Measurements from ENCODE around the gene SLC39A3.

SLC39A3 gene

DNA sequence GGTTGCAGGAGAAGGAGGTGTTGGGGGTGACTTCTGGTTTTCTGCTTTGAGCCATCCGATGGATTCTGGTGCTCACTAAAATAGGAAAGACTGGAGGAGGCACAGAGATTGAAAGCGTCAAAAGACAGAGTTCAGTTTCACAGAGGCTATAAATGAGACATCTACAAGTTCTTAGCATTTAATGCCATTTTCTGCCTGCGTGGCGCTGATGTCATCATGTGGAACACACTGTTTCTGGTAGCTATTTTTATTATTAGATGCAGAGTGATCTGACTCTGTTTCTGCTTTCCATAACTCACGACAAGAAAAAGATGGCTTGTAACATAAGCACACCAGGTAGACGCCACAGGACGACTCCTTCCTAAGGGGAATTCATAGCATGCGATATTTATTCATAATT is 3.3 kb upstream of the SLC39A3 start:
- 90% methylated on average over 7 of the region's 8 CpGs for WGBS (ENCODE audit: insufficient coverage)
- ChIA-PET CTCF (interaction anchor here (1.5 kb wide), 1 partner anchor 95 kb away, joined by 5 read pairs; no protein-coding TSS in a partner anchor), POLR2A (interaction anchor here (0.6 kb wide), 1 partner anchor 332 kb away, joined by 4 read pairs; no protein-coding TSS in a partner anchor)
- Histone ChIP-seq H3K27me3 (replicated peaks in 2 of 5; ENCODE audit: control insufficient read depth in 4 of 5, insufficient read depth in 5 of 5, low read length in 4 of 5) (no peaks in the 10 kb centered on the region), H3K4me3 (ENCODE audit: control insufficient read depth in 1 of 7, extremely low read depth in 1 of 7, insufficient read depth in 4 of 7, low read depth in 2 of 7, low read length in 6 of 7) (no peak overlapping the region), H3K27ac (ENCODE audit: insufficient read depth in 1 of 2, low read depth in 1 of 2, low read length in 2 of 2, poor library complexity in 1 of 2, severe bottlenecking in 2 of 2) (no peak overlapping the region), H3K9me3 (ENCODE audit: control extremely low read depth in 1 of 5, control insufficient read depth in 4 of 5, insufficient read depth in 2 of 5, low read depth in 1 of 5, low read length in 4 of 5) (no peaks in the 10 kb centered on the region), H3K4me1 (ENCODE audit: control extremely low read depth in 1 of 4, control insufficient read depth in 4 of 4, insufficient read depth in 4 of 4, low read length in 3 of 4) (peaks cover 2 to 18% (median 11%) of the 10 kb centered on the region in 4 experiments), H3K36me3 (ENCODE audit: control insufficient read depth in 4 of 4, insufficient read depth in 4 of 4, low read length in 3 of 4) (no peaks in the 10 kb centered on the region)
- no peak for DNase-seq

DNA sequence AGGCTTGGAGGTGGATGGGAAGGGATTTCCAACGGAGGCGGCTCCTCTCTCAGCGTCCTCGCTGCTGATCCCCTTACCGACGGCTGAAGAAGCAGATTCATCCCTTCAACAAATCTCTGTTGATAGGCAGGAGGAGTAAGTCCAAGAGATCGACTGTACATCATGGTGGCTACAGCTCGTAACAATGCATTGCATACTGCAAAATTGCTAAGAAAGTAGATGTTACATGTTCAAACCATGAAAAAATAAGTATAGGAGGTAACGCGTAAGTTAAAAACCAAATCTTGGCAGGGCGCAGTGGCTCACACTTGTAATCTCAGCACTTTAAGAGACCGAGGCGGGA is 468 bp upstream of the SLC39A3 start:
- DNase-seq = no peak
- Histone ChIP-seq H3K4me1 (ENCODE audit: control extremely low read depth in 1 of 4, control insufficient read depth in 4 of 4, insufficient read depth in 4 of 4, low read length in 3 of 4) (peaks cover 2 to 36% (median 20%) of the 10 kb centered on the region in 4 experiments), H3K27me3 (replicated peaks in 2 of 5; ENCODE audit: control insufficient read depth in 4 of 5, insufficient read depth in 5 of 5, low read length in 4 of 5) (no peaks in the 10 kb centered on the region), H3K36me3 (ENCODE audit: control insufficient read depth in 4 of 4, insufficient read depth in 4 of 4, low read length in 3 of 4) (peaks cover 9 to 21% (median 20%) of the 10 kb centered on the region in 4 experiments), H3K27ac (ENCODE audit: insufficient read depth in 1 of 2, low read depth in 1 of 2, low read length in 2 of 2, poor library complexity in 1 of 2, severe bottlenecking in 2 of 2) (no peak overlapping the region), H3K9me3 (ENCODE audit: control extremely low read depth in 1 of 5, control insufficient read depth in 4 of 5, insufficient read depth in 2 of 5, low read depth in 1 of 5, low read length in 4 of 5) (peaks cover 0 to 6% (median 4%) of the 10 kb centered on the region in 5 experiments), H3K4me3 (ENCODE audit: control insufficient read depth in 1 of 7, extremely low read depth in 1 of 7, insufficient read depth in 4 of 7, low read depth in 2 of 7, low read length in 6 of 7) (peak overlapping the region in 3 of 7 experiments; percentile 9 to 99 (median 24))
- POLR2A ChIA-PET = interaction anchor here (1.4 to 1.8 kb wide), 3 partner anchors 47 to 92 kb away, joined by 3 to 5 read pairs (median 4); no protein-coding TSS in a partner anchor
- 100% methylated on average over 2 of the region's 13 CpGs for WGBS (ENCODE audit: insufficient coverage)
- CTCF ChIA-PET = interaction anchor here (1.3 to 1.4 kb wide), 2 partner anchors 22 to 58 kb away, joined by 3 read pairs; no protein-coding TSS in a partner anchor

DNA sequence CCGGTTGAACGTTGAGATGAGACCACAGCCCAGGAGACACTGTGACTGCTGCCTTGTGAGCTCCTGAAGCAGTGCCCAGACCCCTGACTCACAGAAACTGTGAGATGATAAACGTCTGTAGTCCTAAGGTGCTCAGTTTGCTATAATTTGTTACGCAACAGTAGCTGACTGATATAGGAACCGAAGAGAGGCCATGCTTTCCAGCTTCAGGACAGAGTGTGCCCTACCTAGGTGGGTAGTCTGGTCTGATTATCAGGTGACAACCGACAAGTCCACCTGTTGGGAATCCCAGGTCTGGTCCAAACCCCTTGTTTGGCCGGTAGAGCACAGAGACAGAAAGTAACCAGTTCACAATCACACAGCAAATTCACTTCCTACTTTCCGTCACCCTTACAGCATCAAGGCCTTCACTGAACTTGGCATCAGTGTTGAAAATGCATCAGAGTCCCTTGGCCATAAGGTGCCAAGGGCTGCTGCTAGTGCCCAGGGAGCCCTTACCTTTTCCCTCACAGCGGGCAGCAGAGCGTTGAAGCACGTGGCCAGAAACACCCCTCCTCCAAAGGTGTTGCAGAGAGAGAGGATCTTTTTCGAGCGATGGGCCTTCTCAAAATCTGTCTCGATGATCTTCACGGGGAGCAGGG is 3.1 kb downstream of the SLC39A3 start:
- ChIA-PET CTCF (interaction anchor here (0.9 to 1.0 kb wide), 2 partner anchors 28 to 38 kb away, joined by 3 read pairs; no protein-coding TSS in a partner anchor), POLR2A (interaction anchor here (1.5 kb wide), 1 partner anchor 9 kb away, joined by 3 read pairs; no protein-coding TSS in a partner anchor)
- no peak for DNase-seq
- Histone ChIP-seq H3K4me1 (ENCODE audit: control extremely low read depth in 1 of 4, control insufficient read depth in 4 of 4, insufficient read depth in 4 of 4, low read length in 3 of 4) (peaks cover 2 to 36% (median 21%) of the 10 kb centered on the region in 4 experiments), H3K4me3 (ENCODE audit: control insufficient read depth in 1 of 7, extremely low read depth in 1 of 7, insufficient read depth in 4 of 7, low read depth in 2 of 7, low read length in 6 of 7) (peak overlapping the region in 1 of 7 experiments; percentile 15), H3K9me3 (ENCODE audit: control extremely low read depth in 1 of 5, control insufficient read depth in 4 of 5, insufficient read depth in 2 of 5, low read depth in 1 of 5, low read length in 4 of 5) (peaks cover 0 to 6% (median 4%) of the 10 kb centered on the region in 5 experiments), H3K36me3 (ENCODE audit: control insufficient read depth in 4 of 4, insufficient read depth in 4 of 4, low read length in 3 of 4) (peaks cover 9 to 56% (median 48%) of the 10 kb centered on the region in 4 experiments), H3K27me3 (replicated peaks in 2 of 5; ENCODE audit: control insufficient read depth in 4 of 5, insufficient read depth in 5 of 5, low read length in 4 of 5) (no peaks in the 10 kb centered on the region), H3K27ac (ENCODE audit: insufficient read depth in 1 of 2, low read depth in 1 of 2, low read length in 2 of 2, poor library complexity in 1 of 2, severe bottlenecking in 2 of 2) (peak overlapping the region in 1 of 2 experiments; percentile 39)
- 96% methylated on average over 14 of the region's 15 CpGs for WGBS (ENCODE audit: insufficient coverage)

DNA sequence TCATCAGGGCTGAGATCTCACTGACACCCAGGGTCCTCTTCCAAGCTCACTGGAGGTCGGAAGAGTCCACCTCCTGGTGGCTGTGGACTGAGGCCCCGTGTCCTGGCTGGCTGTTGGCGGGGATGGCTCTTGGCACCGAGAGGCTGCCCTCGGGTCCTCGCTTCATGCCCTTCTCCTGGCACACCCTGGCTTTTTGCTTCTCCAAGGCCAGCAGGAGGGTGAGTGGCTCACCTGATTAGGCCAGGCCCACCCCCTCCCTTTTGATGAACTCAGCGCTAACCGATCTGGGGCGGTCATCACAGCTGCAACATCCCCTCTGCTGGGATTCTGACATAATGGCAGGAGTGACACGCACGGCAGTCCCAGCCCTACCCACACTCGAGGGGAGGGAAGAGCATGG is 4.4 kb downstream of the SLC39A3 start:
- Histone ChIP-seq H3K4me1 (ENCODE audit: control extremely low read depth in 1 of 4, control insufficient read depth in 4 of 4, insufficient read depth in 4 of 4, low read length in 3 of 4) (peaks cover 2 to 36% (median 21%) of the 10 kb centered on the region in 4 experiments), H3K27me3 (replicated peaks in 2 of 5; ENCODE audit: control insufficient read depth in 4 of 5, insufficient read depth in 5 of 5, low read length in 4 of 5) (no peaks in the 10 kb centered on the region), H3K9me3 (ENCODE audit: control extremely low read depth in 1 of 5, control insufficient read depth in 4 of 5, insufficient read depth in 2 of 5, low read depth in 1 of 5, low read length in 4 of 5) (peaks cover 0 to 6% (median 4%) of the 10 kb centered on the region in 5 experiments), H3K27ac (ENCODE audit: insufficient read depth in 1 of 2, low read depth in 1 of 2, low read length in 2 of 2, poor library complexity in 1 of 2, severe bottlenecking in 2 of 2) (no peak overlapping the region), H3K36me3 (ENCODE audit: control insufficient read depth in 4 of 4, insufficient read depth in 4 of 4, low read length in 3 of 4) (peaks cover 9 to 65% (median 51%) of the 10 kb centered on the region in 4 experiments), H3K4me3 (ENCODE audit: control insufficient read depth in 1 of 7, extremely low read depth in 1 of 7, insufficient read depth in 4 of 7, low read depth in 2 of 7, low read length in 6 of 7) (no peak overlapping the region)
- DNase-seq = no peak
- ChIA-PET CTCF (interaction anchor here (1.0 kb wide), 2 partner anchors 13 to 39 kb away, joined by 3 read pairs; no protein-coding TSS in a partner anchor), POLR2A (no interaction called here)
- 93% methylated on average over 12 of the region's 12 CpGs for WGBS (ENCODE audit: insufficient coverage)

DNA sequence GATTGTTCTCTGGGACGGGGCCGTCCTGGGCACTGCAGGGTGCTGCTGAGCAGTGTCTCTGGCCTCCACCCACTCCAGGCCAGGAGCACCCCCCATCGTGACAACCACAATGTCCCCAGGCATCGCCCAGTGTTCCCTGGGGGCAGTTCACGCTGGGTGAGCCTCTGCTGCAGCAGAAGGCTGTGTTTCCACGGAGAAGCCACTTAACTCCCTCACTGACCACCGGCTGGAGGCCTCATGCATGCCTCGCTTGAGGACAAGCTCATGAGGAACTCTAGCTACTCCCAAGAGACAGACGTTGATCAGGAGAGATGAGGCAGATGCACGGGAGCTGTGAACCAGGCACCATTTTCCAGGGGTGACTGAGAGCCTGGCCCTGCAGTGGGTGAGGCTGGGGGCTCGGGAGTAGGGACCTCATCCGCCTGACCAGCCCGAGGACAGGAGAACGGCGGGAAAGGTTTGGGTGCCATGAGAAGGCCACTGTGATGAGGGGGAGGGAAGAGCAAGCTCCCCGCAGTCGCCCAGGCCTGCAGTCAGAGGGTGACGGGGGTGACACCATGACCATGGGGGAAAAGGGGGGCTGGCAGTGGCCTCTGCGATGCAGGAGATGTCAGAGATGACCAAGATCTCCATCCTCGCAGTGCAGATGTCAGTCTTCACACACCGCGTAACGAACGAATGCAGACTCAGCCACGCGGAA is 5.1 kb downstream of the SLC39A3 start:
- ChIA-PET POLR2A (no interaction called here), CTCF (interaction anchor here (1.0 kb wide), 2 partner anchors 14 to 89 kb away, joined by 3 read pairs; no protein-coding TSS in a partner anchor)
- Histone ChIP-seq H3K9me3 (ENCODE audit: control extremely low read depth in 1 of 5, control insufficient read depth in 4 of 5, insufficient read depth in 2 of 5, low read depth in 1 of 5, low read length in 4 of 5) (peaks cover 0 to 6% (median 4%) of the 10 kb centered on the region in 5 experiments), H3K4me3 (ENCODE audit: control insufficient read depth in 1 of 7, extremely low read depth in 1 of 7, insufficient read depth in 4 of 7, low read depth in 2 of 7, low read length in 6 of 7) (no peak overlapping the region), H3K27ac (ENCODE audit: insufficient read depth in 1 of 2, low read depth in 1 of 2, low read length in 2 of 2, poor library complexity in 1 of 2, severe bottlenecking in 2 of 2) (no peak overlapping the region), H3K36me3 (ENCODE audit: control insufficient read depth in 4 of 4, insufficient read depth in 4 of 4, low read length in 3 of 4) (peaks cover 9 to 65% (median 53%) of the 10 kb centered on the region in 4 experiments), H3K4me1 (ENCODE audit: control extremely low read depth in 1 of 4, control insufficient read depth in 4 of 4, insufficient read depth in 4 of 4, low read length in 3 of 4) (peaks cover 2 to 33% (median 20%) of the 10 kb centered on the region in 4 experiments), H3K27me3 (replicated peaks in 2 of 5; ENCODE audit: control insufficient read depth in 4 of 5, insufficient read depth in 5 of 5, low read length in 4 of 5) (no peaks in the 10 kb centered on the region)
- no peak for DNase-seq
- WGBS (ENCODE audit: insufficient coverage) = 96% methylated on average over 16 of the region's 26 CpGs

DNA sequence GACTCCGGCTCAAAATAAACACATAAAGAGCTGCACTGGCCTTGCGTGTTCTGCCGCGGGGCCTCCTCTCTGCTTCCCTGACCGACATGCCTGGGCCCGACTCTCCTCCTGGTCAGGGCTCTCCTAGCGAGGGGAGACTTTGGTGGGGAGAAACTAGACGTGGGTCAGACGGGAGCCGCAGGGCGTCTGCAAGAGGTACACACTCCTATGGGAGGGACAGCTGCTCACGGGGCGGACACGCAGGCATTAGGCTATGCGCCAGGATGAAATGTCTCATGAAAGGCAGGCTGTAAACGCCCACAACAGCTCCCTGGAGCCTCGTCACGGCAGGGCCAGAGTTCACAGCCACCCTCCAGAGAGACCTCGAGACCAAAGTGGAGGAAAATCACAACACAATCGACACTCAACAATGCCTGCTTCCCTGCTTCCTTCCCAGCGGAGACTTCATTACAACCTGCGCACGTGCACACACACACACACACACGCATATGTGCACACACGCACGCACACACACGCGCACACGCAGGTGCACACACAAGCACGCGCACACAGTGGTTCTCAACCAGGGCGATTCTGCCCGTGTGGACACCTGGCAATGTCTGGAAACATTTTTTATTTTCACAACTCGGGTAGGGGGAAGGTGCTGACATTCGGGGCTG is 5.8 kb downstream of the SLC39A3 start:
- DNase-seq = no peak
- WGBS (ENCODE audit: insufficient coverage) = 97% methylated on average over 29 of the region's 35 CpGs
- peaks cover 0 to 6% (median 4%) of the 10 kb centered on the region in 5 experiments for H3K9me3 ChIP-seq (ENCODE audit: control extremely low read depth in 1 of 5, control insufficient read depth in 4 of 5, insufficient read depth in 2 of 5, low read depth in 1 of 5, low read length in 4 of 5)
- ChIA-PET POLR2A (no interaction called here), CTCF (interaction anchor here (1.0 kb wide), 1 partner anchor 88 kb away, joined by 3 read pairs; no protein-coding TSS in a partner anchor)
- peaks cover 9 to 65% (median 53%) of the 10 kb centered on the region in 4 experiments for H3K36me3 ChIP-seq (ENCODE audit: control insufficient read depth in 4 of 4, insufficient read depth in 4 of 4, low read length in 3 of 4)
- no peak overlapping the region for H3K4me3 ChIP-seq (ENCODE audit: control insufficient read depth in 1 of 7, extremely low read depth in 1 of 7, insufficient read depth in 4 of 7, low read depth in 2 of 7, low read length in 6 of 7)
- H3K27me3 ChIP-seq (replicated peaks in 2 of 5; ENCODE audit: control insufficient read depth in 4 of 5, insufficient read depth in 5 of 5, low read length in 4 of 5) = no peaks in the 10 kb centered on the region
- H3K4me1 ChIP-seq (ENCODE audit: control extremely low read depth in 1 of 4, control insufficient read depth in 4 of 4, insufficient read depth in 4 of 4, low read length in 3 of 4) = peaks cover 2 to 28% (median 16%) of the 10 kb centered on the region in 4 experiments
- no peak overlapping the region for H3K27ac ChIP-seq (ENCODE audit: insufficient read depth in 1 of 2, low read depth in 1 of 2, low read length in 2 of 2, poor library complexity in 1 of 2, severe bottlenecking in 2 of 2)
